Stimulated activated naive CD4-positive, alpha-beta T cell treated with Interleukin-2 at 50 U/mL for 16 hours (primary cell): ENCODE data around the gene SIX1.

ENCODE experiments used
- DNase-seq: peaks from one replicate; lab custom pipeline; 2025; lab: John Stamatoyannopoulos, UW

SIX1 gene

GRCh38 chr14:60648934-60649874 is at the start of gene SIX1:
SIX1 (minus strand) TSS chr14:60649477; CDS start chr14:60649189, 288 bp downstream.
- DNase-seq: no peak

GRCh38 chr14:60695327-60695726 is 46.0 kb upstream of the SIX1 start:
- DNase-seq: no peak

- no peak for DNase-seq
These were observed 42.3 kb upstream of the SIX1 start for GRCh38 chr14:60691383-60692113.

- no peak for DNase-seq
These were observed 37.6 kb upstream of the SIX1 start for GRCh38 chr14:60686865-60687264.

GRCh38 chr14:60684203-60684602 is 34.9 kb upstream of the SIX1 start:
- DNase-seq: no peak

- no peak for DNase-seq
These were observed 32.0 kb upstream of the SIX1 start for GRCh38 chr14:60681271-60681670.

- no peak for DNase-seq
These were observed 31.2 kb upstream of the SIX1 start for GRCh38 chr14:60680511-60680910.

GRCh38 chr14:60679566-60680258 is 30.4 kb upstream of the SIX1 start:
- no peak for DNase-seq

GRCh38 chr14:60677701-60678100 is 28.4 kb upstream of the SIX1 start:
- no peak for DNase-seq

GRCh38 chr14:60670989-60671388 is 21.7 kb upstream of the SIX1 start:
- DNase-seq: no peak

GRCh38 chr14:60668431-60669112 is 19.3 kb upstream of the SIX1 start:
- DNase-seq: no peak

GRCh38 chr14:60665177-60665550 is 15.9 kb upstream of the SIX1 start:
- DNase-seq: no peak

GRCh38 chr14:60662982-60663381 is 13.7 kb upstream of the SIX1 start:
- no peak for DNase-seq

- no peak for DNase-seq
These were observed 12.4 kb upstream of the SIX1 start for GRCh38 chr14:60661721-60662120.

- no peak for DNase-seq
These were observed 9.8 kb upstream of the SIX1 start for GRCh38 chr14:60658909-60659585.

- DNase-seq: no peak
These were observed 9.0 kb upstream of the SIX1 start for GRCh38 chr14:60658211-60658690.

- DNase-seq: no peak
These were observed 8.4 kb upstream of the SIX1 start for GRCh38 chr14:60657456-60658210.

GRCh38 chr14:60656686-60657455 is 7.6 kb upstream of the SIX1 start:
- DNase-seq: no peak

- no peak for DNase-seq
These were observed 6.8 kb upstream of the SIX1 start for GRCh38 chr14:60655898-60656685.
